ENCODE results near the gene PNP.
"Not testable (repeated sequence)": the region's sequence is repeated elsewhere in the genome, so short reads cannot be mapped to it uniquely, and the experiment has no call there.

GRCh38 chr14:20452831-20453230, 16.4 kb upstream of the PNP start:
- not testable (repeated sequence) for TF ChIP-seq CTCF (conservative IDR thresholded peaks at IDR 0.05; ENCODE audit: low read depth, low read length); EZH2 (IDR thresholded peaks at IDR 0.05; ENCODE audit: borderline replicate concordance, low read depth, low read length, poor library complexity, severe bottlenecking)

Measured in A673 (cell line).